OCI-LY3 (cell line): ENCODE results near the gene NXN.

Source experiments
- EZH2phosphoT487 ChIP-seq: fragments of 200-600 bp; shearing (Covaris generic); IDR thresholded peaks from 2 replicates; pipeline ENCODE4 v1.6.1; 2018; ENCODE audit warnings: antibody characterized with exemption, mixed run types, low read depth
- TF ChIP-seq, protein P1 (sequence below): fragments of 200-600, 300-600 bp; sonication (generic); IDR thresholded peaks from 2 replicates; pipeline ENCODE4 v1.5.1; 2014; ENCODE audit warnings: antibody characterized with exemption, low read length, low read depth

GRCh38 chr17:925817-926216 is 53.8 kb downstream of the NXN start:
- TF ChIP-seq, protein P1, sequence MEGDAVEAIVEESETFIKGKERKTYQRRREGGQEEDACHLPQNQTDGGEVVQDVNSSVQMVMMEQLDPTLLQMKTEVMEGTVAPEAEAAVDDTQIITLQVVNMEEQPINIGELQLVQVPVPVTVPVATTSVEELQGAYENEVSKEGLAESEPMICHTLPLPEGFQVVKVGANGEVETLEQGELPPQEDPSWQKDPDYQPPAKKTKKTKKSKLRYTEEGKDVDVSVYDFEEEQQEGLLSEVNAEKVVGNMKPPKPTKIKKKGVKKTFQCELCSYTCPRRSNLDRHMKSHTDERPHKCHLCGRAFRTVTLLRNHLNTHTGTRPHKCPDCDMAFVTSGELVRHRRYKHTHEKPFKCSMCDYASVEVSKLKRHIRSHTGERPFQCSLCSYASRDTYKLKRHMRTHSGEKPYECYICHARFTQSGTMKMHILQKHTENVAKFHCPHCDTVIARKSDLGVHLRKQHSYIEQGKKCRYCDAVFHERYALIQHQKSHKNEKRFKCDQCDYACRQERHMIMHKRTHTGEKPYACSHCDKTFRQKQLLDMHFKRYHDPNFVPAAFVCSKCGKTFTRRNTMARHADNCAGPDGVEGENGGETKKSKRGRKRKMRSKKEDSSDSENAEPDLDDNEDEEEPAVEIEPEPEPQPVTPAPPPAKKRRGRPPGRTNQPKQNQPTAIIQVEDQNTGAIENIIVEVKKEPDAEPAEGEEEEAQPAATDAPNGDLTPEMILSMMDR, result no peak
- no peak for TF ChIP-seq EZH2phosphoT487
